ENCODE results near the gene MAMDC4.

GRCh38 chr9:136880651-136881050, 28.5 kb downstream of the MAMDC4 start:
- TF ChIP-seq CTCF (IDR thresholded peaks at IDR 0.05; ENCODE audit: poor library complexity) (no peak), EZH2phosphoT487 (IDR thresholded peaks at IDR 0.05; ENCODE audit: low read depth, severe bottlenecking, unreplicated experiment) (no peak)
